Ascending aorta (tissue), 2 donors: ENCODE results near the gene GTF3A. TPM values are rescaled to one million over a fixed set of nuclear protein-coding genes. Genes with fewer than 3 reads are reported as not detected.
A peak's percentile ranks its signal among the peaks of the same experiment; 100 is the strongest.

Experiments
- DNase-seq, 2 donors: peaks; one replicate each; pipeline ENCODE4 v3.0.0-alpha.2; 2019; ENCODE audit warnings: low spot score in 2 of 2
- H3K27ac ChIP-seq, 2 donors: fragments of 200-600 bp; sonication (generic); one replicate each; pipeline ENCODE4 v1.5.1; 2016 to 2017; ENCODE audit warnings: mild to moderate bottlenecking in 1 of 2
- H3K27me3 ChIP-seq: fragments of 200-600 bp; sonication (generic); one replicate; pipeline ENCODE4 v1.5.1; 2017
- H3K36me3 ChIP-seq, 2 donors: fragments of 200-600 bp; sonication (generic); one replicate each; pipeline ENCODE4 v1.5.1; 2016
- H3K4me1 ChIP-seq, 2 donors: fragments of 200-600 bp; sonication (generic); one replicate each; pipeline ENCODE4 v1.5.1; 2016 to 2017; ENCODE audit warnings: mild to moderate bottlenecking in 1 of 2
- H3K4me3 ChIP-seq, 2 donors: fragments of 200-600 bp; sonication (generic); one replicate each; pipeline ENCODE4 v1.5.1; 2016 to 2017; ENCODE audit warnings: mild to moderate bottlenecking in 1 of 2
- H3K9me3 ChIP-seq, 2 donors: fragments of 200-600 bp; sonication (generic); one replicate each; pipeline ENCODE4 v1.5.1; 2016
- intact Hi-C: fragments of 100-400 bp; cut with DNase I; formaldehyde crosslinking; loops from one replicate; pipeline ENCODE4 v1.15.1; 2023
- total RNA-seq: library from RNA; depleted of rRNA; stranded (reverse); fragments of >200 nt; gene quantifications from one replicate; pipeline ENCODE4 v1.1.0, GENCODE V29; 2016
- TF ChIP-seq, protein P1 (sequence below), 3 experiments: fragments of 200-600 bp in 2 of 3; fragments of 450-650 bp in 1 of 3; sonication (generic) in 2 of 3; IDR thresholded peaks; one replicate each; pipeline ENCODE4 v1.5.1; 2016 to 2019; ENCODE audit warnings: antibody characterized with exemption in 3 of 3, mild to moderate bottlenecking in 1 of 3, moderate library complexity in 1 of 3

GTF3A gene
- total RNA-seq, 1 donor from 2014 or later: 197 TPM

DNA sequence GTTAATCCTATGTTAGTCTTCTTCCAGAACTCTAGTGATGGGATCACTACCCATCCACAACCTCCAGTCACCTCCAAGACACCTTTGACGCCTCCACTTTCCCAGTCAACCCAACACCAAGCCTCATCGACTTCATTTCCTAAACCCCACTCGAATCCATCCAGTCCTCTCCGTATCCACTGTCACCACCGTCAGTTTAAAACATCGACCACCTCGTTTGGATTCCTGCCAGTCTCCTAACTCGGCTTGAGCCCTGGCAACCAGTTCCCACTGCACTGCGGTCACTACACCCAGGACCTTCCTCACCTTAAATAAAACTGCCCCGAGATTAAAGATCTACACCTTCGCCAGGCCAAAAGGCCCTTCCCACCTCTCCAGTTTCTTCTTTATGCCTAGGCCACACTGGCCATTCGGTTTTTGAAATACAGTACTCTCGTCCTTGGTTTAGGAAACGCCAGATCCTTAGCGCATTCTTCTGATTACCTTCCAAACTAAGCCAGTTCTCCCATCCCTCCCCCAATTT lies 24.7 kb downstream of the GTF3A start:
- no peak for DNase-seq
- Histone ChIP-seq H3K4me1 (peaks cover 3 to 15% of the 10 kb centered on the region in 2 donors), H3K27ac (peak overlapping the region; percentile 96 to 97), H3K36me3 (no peaks in the 10 kb centered on the region), H3K27me3 (no peaks in the 10 kb centered on the region), H3K9me3 (no peaks in the 10 kb centered on the region), H3K4me3 (peak overlapping the region; percentile 93 to 99)
- TF ChIP-seq, protein P1, sequence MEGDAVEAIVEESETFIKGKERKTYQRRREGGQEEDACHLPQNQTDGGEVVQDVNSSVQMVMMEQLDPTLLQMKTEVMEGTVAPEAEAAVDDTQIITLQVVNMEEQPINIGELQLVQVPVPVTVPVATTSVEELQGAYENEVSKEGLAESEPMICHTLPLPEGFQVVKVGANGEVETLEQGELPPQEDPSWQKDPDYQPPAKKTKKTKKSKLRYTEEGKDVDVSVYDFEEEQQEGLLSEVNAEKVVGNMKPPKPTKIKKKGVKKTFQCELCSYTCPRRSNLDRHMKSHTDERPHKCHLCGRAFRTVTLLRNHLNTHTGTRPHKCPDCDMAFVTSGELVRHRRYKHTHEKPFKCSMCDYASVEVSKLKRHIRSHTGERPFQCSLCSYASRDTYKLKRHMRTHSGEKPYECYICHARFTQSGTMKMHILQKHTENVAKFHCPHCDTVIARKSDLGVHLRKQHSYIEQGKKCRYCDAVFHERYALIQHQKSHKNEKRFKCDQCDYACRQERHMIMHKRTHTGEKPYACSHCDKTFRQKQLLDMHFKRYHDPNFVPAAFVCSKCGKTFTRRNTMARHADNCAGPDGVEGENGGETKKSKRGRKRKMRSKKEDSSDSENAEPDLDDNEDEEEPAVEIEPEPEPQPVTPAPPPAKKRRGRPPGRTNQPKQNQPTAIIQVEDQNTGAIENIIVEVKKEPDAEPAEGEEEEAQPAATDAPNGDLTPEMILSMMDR (IDR thresholded peaks at IDR 0.05): no peak
- intact Hi-C loops: no loop called here

DNA sequence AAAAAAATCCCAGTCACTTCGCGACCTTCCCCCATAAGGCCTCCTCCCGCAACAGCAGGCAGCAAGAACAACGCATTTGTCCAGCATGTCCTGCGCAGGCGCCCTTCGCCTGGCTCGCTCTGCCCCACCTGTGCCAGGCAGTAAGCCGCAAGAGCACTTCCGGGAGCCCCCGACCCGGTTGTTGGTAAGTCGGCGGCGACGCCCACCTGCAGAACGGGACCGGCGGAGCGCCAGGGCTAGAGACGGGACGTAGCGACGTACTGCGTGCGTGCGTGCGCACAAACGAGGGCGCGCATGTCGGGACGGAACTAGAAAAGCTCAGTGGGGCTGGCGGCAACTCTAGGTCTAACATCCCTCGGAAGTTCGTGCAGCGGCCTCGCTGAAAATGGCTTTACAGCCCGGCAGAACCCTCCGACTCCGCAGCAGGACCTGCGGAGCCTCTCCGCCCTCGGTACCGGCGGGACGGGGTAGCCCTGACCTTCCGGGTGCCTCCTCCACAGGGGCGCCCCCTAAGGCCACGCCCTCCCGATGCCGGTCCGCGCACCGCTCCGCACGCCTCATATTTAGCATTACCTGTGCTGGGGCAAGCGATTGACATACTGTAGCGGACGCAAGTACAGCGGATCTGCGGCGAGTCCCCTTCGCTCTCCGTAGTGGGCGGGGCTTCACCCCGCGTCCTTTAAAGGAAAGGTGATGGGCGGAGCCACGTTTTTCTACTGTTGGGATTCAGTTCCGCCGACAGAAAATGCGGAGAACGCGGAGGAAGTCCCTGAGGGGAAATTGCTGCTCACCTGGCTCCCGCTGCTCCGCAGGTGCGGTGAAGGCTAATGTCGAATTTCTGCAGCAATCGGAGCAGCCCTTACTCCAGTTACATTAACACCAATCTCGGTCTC lies 25.8 kb downstream of the GTF3A start, which contains the start of gene MTIF3:
Gene MTIF3 (minus strand): TSS at position 629 of the 893 bp plus-strand sequence. CDS start 10,116 bp downstream, outside the sequence.
- no peaks in the 10 kb centered on the region for H3K9me3 ChIP-seq
- peaks cover 3 to 15% of the 10 kb centered on the region in 2 donors for H3K4me1 ChIP-seq
- intact Hi-C loops: loop anchor here (1.0 to 10.0 kb wide), 7 partner anchors 26 to 895 kb away; partner anchors contain the start of genes GTF3A, LNX2, RASL11A and WASF3
- H3K36me3 ChIP-seq: no peaks in the 10 kb centered on the region
- H3K4me3 ChIP-seq: peak within 1 kb of the TSS; percentile 93 to 99
- peak; percentile 79 to 96 for DNase-seq
- no peaks in the 10 kb centered on the region for H3K27me3 ChIP-seq
- TF ChIP-seq, protein P1 (IDR thresholded peaks at IDR 0.05): peak in 2 of 3 experiments; percentile 2 to 8
- H3K27ac ChIP-seq: peak within 1 kb of the TSS; percentile 96 to 97

DNA sequence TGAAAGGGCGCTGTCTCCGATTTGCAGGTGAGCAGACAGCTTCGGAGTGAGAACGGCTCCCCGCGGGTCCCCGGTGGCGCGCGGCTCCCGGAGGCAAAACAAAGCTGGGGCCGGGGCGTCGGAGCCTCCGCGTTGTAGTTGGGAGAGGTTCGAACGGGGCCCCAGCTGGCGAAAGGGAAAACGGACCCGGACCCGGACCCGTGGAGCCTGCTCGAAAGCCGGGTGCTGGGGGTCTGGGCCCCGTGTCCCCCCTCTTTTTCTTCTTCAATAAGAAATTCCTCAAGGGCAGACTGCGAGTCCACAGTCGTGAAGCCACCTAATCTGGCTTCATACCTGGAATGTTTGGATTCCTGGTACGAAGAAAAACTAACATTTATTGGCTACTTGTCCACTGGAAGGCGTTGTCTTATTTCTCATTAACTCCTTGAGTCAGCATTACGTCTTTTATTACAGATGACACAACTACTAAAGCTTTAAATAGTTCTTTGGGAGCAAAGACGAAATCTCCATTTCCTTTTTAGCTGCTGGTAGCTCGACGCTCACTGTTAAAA lies 26.6 kb downstream of the GTF3A start:
- DNase-seq: peak in 1 of 2 donors; percentile 70
- Histone ChIP-seq H3K27ac (peak overlapping the region; percentile 96 to 97), H3K27me3 (no peaks in the 10 kb centered on the region), H3K36me3 (no peaks in the 10 kb centered on the region), H3K9me3 (no peaks in the 10 kb centered on the region), H3K4me3 (peak overlapping the region; percentile 93 to 99), H3K4me1 (peaks cover 3 to 15% of the 10 kb centered on the region in 2 donors)
- intact Hi-C loops: loop anchor here (1.0 to 10.0 kb wide), 7 partner anchors 27 to 896 kb away; partner anchors contain the start of genes GTF3A, LNX2, RASL11A and WASF3
- TF ChIP-seq, protein P1 (IDR thresholded peaks at IDR 0.05): no peak

DNA sequence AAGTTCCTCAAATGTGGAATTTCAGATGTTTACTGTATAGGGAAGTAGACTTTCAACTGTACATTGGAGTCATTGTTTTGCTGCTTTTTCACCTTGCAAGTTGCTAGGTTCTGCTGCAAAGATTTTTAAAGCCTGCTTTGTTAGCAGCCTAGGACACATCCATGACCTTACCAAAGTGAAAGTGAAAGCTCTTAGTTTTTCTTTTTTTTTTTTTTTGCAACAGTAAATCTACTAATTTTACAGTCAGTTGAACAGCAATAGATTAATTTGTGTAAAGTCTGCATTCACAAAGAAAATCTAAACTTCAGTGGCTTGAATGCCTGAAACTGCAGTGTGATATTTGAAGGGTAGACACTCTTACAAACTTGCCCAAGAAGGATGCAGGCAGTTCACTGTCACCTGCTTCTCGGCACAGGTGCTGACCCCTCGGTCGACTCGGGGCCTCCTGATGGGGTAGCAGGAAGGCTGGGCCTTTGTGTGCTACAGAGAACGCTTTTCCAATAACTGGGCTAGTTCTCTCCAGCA lies 31.0 kb downstream of the GTF3A start:
- no peak for DNase-seq
- Histone ChIP-seq H3K27ac (no peak overlapping the region), H3K4me3 (peak overlapping the region; percentile 2 to 31)

More for the DNA sequence above, 31.0 kb downstream of the GTF3A start:
- intact Hi-C loops: loop anchor here (10.0 kb wide), 2 partner anchors 471 to 901 kb away; partner anchors contain the start of gene WASF3
- Histone ChIP-seq H3K36me3 (no peaks in the 10 kb centered on the region), H3K9me3 (no peaks in the 10 kb centered on the region), H3K27me3 (no peaks in the 10 kb centered on the region), H3K4me1 (peaks cover 0 to 3% of the 10 kb centered on the region in 2 donors)
- TF ChIP-seq, protein P1 (IDR thresholded peaks at IDR 0.05): no peak
